ENCODE data around the gene FAM98A.

The FAM98A gene

GRCh38 chr2:33577084-33577483 lies 22.0 kb downstream of the FAM98A start:
- in situ Hi-C loops (cut with MboI; ENCODE audit: low sequenced_read_pairs, unreplicated experiment), result loop anchor here (10.0 to 25.0 kb wide), 3 partner anchors 102 to 1015 kb away; partner anchors contain the start of gene RASGRP3
- no peak for DNase-seq (ENCODE audit: low spot score)
- no peak for TF ChIP-seq CTCF (IDR thresholded peaks at IDR 0.05; ENCODE audit: borderline replicate concordance, control extremely low read depth, extremely low read depth, insufficient read depth, missing control alignments)

GRCh38 chr2:33573657-33574056 lies 25.4 kb downstream of the FAM98A start:
- in situ Hi-C loops (cut with MboI; ENCODE audit: low sequenced_read_pairs, unreplicated experiment), result loop anchor here (10.0 kb wide), 1 partner anchor 99 kb away; the partner anchor contains the start of gene RASGRP3
- TF ChIP-seq CTCF (IDR thresholded peaks at IDR 0.05; ENCODE audit: borderline replicate concordance, control extremely low read depth, extremely low read depth, insufficient read depth, missing control alignments), result no peak
- no peak for DNase-seq (ENCODE audit: low spot score)

- no peak for TF ChIP-seq CTCF (IDR thresholded peaks at IDR 0.05; ENCODE audit: borderline replicate concordance, control extremely low read depth, extremely low read depth, insufficient read depth, missing control alignments)
- no peak for DNase-seq (ENCODE audit: low spot score)
- in situ Hi-C loops (cut with MboI; ENCODE audit: low sequenced_read_pairs, unreplicated experiment), result loop anchor here (10.0 kb wide), 1 partner anchor 96 kb away; the partner anchor contains the start of gene RASGRP3
These were observed 28.4 kb downstream of the FAM98A start for GRCh38 chr2:33570681-33571080.

- in situ Hi-C loops (cut with MboI; ENCODE audit: low sequenced_read_pairs, unreplicated experiment), result no loop called here
- no peak for TF ChIP-seq CTCF (IDR thresholded peaks at IDR 0.05; ENCODE audit: borderline replicate concordance, control extremely low read depth, extremely low read depth, insufficient read depth, missing control alignments)
- DNase-seq (ENCODE audit: low spot score), result no peak
These were observed 37.2 kb downstream of the FAM98A start for GRCh38 chr2:33561872-33562271.

GRCh38 chr2:33560017-33560416 lies 39.1 kb downstream of the FAM98A start:
- no peak for DNase-seq (ENCODE audit: low spot score)
- TF ChIP-seq CTCF (IDR thresholded peaks at IDR 0.05; ENCODE audit: borderline replicate concordance, control extremely low read depth, extremely low read depth, insufficient read depth, missing control alignments), result no peak
- in situ Hi-C loops (cut with MboI; ENCODE audit: low sequenced_read_pairs, unreplicated experiment), result no loop called here

- no peak for TF ChIP-seq CTCF (IDR thresholded peaks at IDR 0.05; ENCODE audit: borderline replicate concordance, control extremely low read depth, extremely low read depth, insufficient read depth, missing control alignments)
- DNase-seq (ENCODE audit: low spot score), result no peak
- in situ Hi-C loops (cut with MboI; ENCODE audit: low sequenced_read_pairs, unreplicated experiment), result no loop called here
These were observed 39.8 kb downstream of the FAM98A start for GRCh38 chr2:33559328-33559727.

GRCh38 chr2:33555681-33556080 lies 43.4 kb downstream of the FAM98A start:
- no peak for DNase-seq (ENCODE audit: low spot score)
- in situ Hi-C loops (cut with MboI; ENCODE audit: low sequenced_read_pairs, unreplicated experiment), result no loop called here
- no peak for TF ChIP-seq CTCF (IDR thresholded peaks at IDR 0.05; ENCODE audit: borderline replicate concordance, control extremely low read depth, extremely low read depth, insufficient read depth, missing control alignments)
